Activated CD4-positive, alpha-beta T cell treated with anti-CD3 and anti-CD28 coated beads for 36 hours (primary cell): ENCODE data around the gene PCSK2. TPM values are rescaled to one million over a fixed set of nuclear protein-coding genes. Genes with fewer than 3 reads are reported as not detected.

Experiments
- ATAC-seq: fragments of 200-7000 bp; cut with Tn5 transposase; one replicate; pipeline ENCODE4 v1.10.0; 2021; ENCODE audit warnings: mild to moderate bottlenecking, moderate library complexity
- CTCF ChIA-PET: fragments of 350-600 bp; sonication (Branson Sonifier 250); formaldehyde crosslinking; loops from one replicate; lab custom pipeline; 2021; ENCODE audit warnings: antibody characterized with exemption; lab: Charles Lee
- POLR2A ChIA-PET: fragments of 350-600 bp; sonication (Branson Sonifier 250); formaldehyde crosslinking; loops from one replicate; lab custom pipeline; 2021; ENCODE audit warnings: antibody characterized with exemption, inconsistent platforms; lab: Charles Lee
- DNase-seq: peaks from one replicate; pipeline ENCODE4 v3.0.0-alpha.2; 2020
- H3K27ac Mint-ChIP-seq: one replicate; pipeline ENCODE4 v1.8.0; 2021; ENCODE audit warnings: mixed read lengths
- H3K27me3 Mint-ChIP-seq: one replicate; pipeline ENCODE4 v1.8.0; 2021; ENCODE audit warnings: mixed read lengths
- H3K36me3 Mint-ChIP-seq: one replicate; pipeline ENCODE4 v1.8.0; 2021; ENCODE audit warnings: low read depth, mixed read lengths
- H3K4me1 Mint-ChIP-seq: one replicate; pipeline ENCODE4 v1.8.0; 2021; ENCODE audit warnings: mixed read lengths
- H3K4me3 Mint-ChIP-seq: one replicate; pipeline ENCODE4 v1.8.0; 2021; ENCODE audit warnings: mild to moderate bottlenecking, moderate library complexity, mixed read lengths
- H3K9me3 Mint-ChIP-seq: one replicate; pipeline ENCODE4 v1.8.0; 2021; ENCODE audit warnings: low read depth, mixed read lengths
- intact Hi-C, 2 experiments: fragments of 100-400 bp; cut with DNase I in 1 of 2; cut with micrococcal nuclease in 1 of 2; formaldehyde crosslinking; loops; one replicate each; pipeline versions ENCODE4 v1.14.2 to v1.15.1; 2022 to 2024; cut with DNase I, micrococcal nuclease
- total RNA-seq, 2 experiments: library from RNA; stranded (reverse); gene quantifications; one replicate each; pipeline ENCODE4 v1.2.3, GENCODE V29; 2021

Gene PCSK2, protein sequence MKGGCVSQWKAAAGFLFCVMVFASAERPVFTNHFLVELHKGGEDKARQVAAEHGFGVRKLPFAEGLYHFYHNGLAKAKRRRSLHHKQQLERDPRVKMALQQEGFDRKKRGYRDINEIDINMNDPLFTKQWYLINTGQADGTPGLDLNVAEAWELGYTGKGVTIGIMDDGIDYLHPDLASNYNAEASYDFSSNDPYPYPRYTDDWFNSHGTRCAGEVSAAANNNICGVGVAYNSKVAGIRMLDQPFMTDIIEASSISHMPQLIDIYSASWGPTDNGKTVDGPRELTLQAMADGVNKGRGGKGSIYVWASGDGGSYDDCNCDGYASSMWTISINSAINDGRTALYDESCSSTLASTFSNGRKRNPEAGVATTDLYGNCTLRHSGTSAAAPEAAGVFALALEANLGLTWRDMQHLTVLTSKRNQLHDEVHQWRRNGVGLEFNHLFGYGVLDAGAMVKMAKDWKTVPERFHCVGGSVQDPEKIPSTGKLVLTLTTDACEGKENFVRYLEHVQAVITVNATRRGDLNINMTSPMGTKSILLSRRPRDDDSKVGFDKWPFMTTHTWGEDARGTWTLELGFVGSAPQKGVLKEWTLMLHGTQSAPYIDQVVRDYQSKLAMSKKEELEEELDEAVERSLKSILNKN
- not detected for total RNA-seq

DNA sequence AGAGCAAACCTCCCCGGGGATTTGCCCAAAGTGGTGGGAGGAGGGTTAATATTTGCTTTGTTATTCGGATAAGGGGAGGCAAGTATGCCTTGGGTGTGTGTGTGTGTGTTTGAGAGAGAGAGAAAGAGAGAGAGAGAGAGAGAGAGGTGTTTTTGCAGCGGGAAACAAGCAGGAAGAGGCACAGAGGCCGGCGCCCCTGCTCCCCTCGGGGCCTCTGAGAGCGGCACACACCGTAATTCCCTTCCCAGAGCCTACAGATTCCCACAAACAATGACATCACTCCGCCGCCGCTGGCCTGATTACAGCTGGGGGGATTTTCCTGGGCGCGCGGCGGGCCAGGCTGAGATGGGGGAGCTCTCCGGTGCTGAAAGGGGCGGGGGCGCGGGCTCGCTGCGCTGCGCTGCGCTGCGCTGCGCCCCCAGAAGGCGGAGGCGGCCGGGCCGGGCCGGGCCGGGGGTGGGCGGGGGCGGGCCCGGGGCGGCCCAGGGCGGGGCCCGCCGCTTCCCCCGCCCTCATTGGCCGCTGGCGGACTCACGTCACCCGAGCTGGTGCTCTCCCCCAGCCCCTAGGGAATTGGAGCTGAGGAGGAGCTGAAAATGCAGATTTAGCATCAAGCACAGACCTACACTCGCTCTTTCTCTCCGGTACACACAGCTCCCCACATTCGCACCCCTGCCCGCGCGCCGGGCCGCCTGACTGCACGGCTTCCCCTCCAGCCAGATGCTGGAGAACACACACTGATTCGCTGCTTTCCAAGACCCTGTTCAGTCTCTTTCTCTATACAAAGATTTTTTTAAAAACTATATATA lies at the start of gene PCSK2:
Gene PCSK2, plus strand, starts transcription at position 631 of the 809 bp plus-strand sequence. CDS start 266 bp downstream, outside the sequence.
- POLR2A ChIA-PET, result no interaction called here
- no peak within 1 kb of the TSS for H3K27ac Mint-ChIP-seq
- intact Hi-C loops, result no loop called here

DNA sequence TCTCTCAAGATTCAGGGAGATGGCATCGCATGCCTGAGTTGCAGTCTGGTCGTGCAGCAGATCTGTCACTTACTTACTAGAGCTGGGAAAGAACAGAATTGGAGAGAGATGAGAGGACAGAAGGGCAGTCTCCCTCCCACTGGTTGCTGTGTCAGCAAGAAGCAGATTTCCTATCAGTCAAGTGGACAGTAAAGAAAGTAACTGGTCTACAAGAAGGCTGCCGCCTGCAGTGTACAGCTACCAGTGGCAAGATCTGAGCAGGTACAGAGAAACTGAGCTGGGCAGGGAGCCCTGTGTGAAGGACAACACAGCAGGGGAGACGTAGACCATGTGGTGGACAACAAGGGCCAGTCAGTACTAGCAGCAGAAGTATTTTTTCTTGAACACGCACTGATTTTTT lies 49.5 kb upstream of the PCSK2 start:
- Mint-ChIP-seq H3K36me3 (no peaks in the 10 kb centered on the region), H3K4me3 (no peak overlapping the region), H3K27me3 (peaks cover 1% of the 10 kb centered on the region), H3K4me1 (no peaks in the 10 kb centered on the region), H3K27ac (no peak overlapping the region), H3K9me3 (peaks cover 4% of the 10 kb centered on the region)
- POLR2A ChIA-PET, result no interaction called here
- CTCF ChIA-PET, result no interaction called here
- no peak for DNase-seq
- intact Hi-C loops, result no loop called here
- ATAC-seq, result no peak

More for the DNA sequence above, at the start of gene PCSK2:
- no peaks in the 10 kb centered on the region for H3K36me3 Mint-ChIP-seq
- CTCF ChIA-PET, result interaction anchor here (0.7 to 1.1 kb wide), 2 partner anchors 204 to 534 kb away, joined by 3 to 4 read pairs; no protein-coding TSS in a partner anchor
- no peaks in the 10 kb centered on the region for H3K9me3 Mint-ChIP-seq
- peaks cover 3% of the 10 kb centered on the region for H3K4me1 Mint-ChIP-seq
- DNase-seq (peak; percentile 15), ATAC-seq (no peak)
- H3K4me3 Mint-ChIP-seq, result no peak within 1 kb of the TSS
- peaks cover 54% of the 10 kb centered on the region for H3K27me3 Mint-ChIP-seq

DNA sequence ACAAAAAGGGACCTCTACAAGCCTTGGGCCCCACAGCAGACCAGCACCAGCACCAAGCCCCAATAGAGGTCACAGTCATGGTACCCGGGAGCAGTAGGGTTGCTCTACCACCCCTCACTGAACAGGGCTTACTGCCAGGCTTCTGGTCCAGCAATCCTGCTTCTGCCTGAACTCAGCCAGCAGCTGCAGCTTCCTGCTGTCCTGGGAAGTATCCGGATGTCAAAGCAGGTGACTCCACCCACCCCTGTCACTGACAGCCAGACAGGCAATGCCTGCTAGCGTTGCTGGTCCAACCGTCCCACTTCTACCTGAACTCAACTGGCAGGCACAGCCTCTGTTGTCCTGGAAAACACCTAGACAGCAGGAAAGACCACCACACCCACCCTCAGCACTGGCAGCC lies 47.0 kb upstream of the PCSK2 start:
- Mint-ChIP-seq H3K27ac (no peak overlapping the region), H3K4me1 (no peaks in the 10 kb centered on the region), H3K9me3 (peaks cover 19% of the 10 kb centered on the region), H3K27me3 (peaks cover 1% of the 10 kb centered on the region), H3K36me3 (no peaks in the 10 kb centered on the region), H3K4me3 (no peak overlapping the region)
- no peak for DNase-seq
- intact Hi-C loops, result no loop called here
- ChIA-PET CTCF (no interaction called here), POLR2A (no interaction called here)
- ATAC-seq, result no peak

DNA sequence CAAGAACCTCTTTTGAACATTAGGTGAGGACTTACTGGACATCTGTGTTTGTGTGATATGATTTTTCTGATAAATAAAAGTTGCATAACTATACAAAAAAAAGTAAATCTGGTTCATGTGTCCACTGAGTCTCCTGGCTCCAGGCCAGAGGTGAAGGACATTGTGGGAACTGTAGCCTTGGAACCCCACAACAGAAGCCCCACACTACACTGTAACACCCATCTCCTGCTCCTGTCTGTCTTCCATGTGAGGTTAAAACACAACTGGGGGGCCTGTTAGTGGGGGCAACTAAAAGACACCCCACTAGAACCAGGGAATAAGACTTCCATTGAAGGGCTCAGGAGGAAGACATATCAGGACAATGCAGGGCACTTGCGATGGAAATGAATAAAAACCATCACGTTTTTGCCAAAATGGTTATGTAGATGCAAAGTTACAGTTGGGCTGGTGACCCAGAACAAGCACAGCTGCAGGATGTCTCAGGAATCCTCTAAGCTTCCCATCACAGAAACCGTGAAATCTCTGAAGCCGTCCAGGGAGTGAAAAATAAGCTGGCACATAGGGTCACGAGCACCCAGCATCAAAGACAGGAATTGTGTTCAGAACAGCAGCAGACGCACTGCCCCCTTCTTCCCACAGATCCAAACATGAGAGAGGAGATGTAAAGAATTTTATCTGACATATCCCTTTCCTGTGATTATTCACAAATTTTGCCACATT lies 36.7 kb upstream of the PCSK2 start:
- CTCF ChIA-PET, result no interaction called here
- no peak for ATAC-seq
- no peak overlapping the region for H3K27ac Mint-ChIP-seq
- intact Hi-C loops, result no loop called here
- POLR2A ChIA-PET, result no interaction called here
- H3K9me3 Mint-ChIP-seq, result peaks cover 8% of the 10 kb centered on the region
- no peak for DNase-seq
- no peaks in the 10 kb centered on the region for H3K36me3 Mint-ChIP-seq
- H3K4me3 Mint-ChIP-seq, result no peak overlapping the region
- H3K27me3 Mint-ChIP-seq, result no peaks in the 10 kb centered on the region
- no peaks in the 10 kb centered on the region for H3K4me1 Mint-ChIP-seq

DNA sequence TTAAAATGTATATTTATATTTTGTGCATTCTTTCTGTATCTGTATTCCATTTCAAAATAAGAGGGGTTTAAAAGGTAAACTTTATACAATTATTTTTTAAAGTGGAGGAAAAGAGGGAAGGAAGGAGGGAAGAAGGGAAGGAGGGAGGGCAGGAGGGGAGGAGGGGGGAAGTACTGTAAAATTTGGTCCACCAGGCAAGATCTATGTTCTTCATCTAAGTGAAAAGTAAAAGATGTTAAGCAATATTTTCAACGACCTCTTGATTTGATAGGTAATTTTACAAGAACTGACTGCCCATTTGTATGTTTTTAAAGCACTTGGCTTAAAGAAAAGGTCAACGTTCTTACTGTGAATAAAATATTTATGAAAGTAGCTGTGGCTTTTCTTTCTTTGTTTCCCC lies 29.8 kb upstream of the PCSK2 start:
- Mint-ChIP-seq H3K36me3 (no peaks in the 10 kb centered on the region), H3K27me3 (peaks cover 6% of the 10 kb centered on the region), H3K4me1 (no peaks in the 10 kb centered on the region), H3K4me3 (no peak overlapping the region), H3K9me3 (no peaks in the 10 kb centered on the region), H3K27ac (no peak overlapping the region)
- ChIA-PET CTCF (no interaction called here), POLR2A (no interaction called here)
- no peak for DNase-seq
- ATAC-seq, result no peak
- intact Hi-C loops, result no loop called here

DNA sequence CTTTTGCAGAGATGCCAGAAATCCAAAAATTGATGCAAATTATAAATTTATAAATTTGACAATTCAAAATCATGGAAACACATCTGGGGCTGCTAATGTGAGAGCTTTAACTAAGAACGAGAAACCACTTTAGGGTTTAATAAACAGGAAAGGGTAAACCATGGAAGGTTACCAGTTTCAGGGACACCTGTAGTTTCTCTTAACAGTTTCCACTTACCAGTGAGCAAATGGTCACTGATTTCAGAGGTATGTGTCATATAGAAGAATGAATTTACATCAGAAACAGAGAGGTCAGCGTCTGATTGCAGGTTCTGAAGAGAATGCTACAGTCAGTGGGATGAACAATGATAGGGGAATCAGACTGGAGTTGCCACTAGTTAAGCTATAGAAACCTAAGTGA lies 24.8 kb upstream of the PCSK2 start:
- no peaks in the 10 kb centered on the region for H3K4me1 Mint-ChIP-seq
- CTCF ChIA-PET, result no interaction called here

DNA sequence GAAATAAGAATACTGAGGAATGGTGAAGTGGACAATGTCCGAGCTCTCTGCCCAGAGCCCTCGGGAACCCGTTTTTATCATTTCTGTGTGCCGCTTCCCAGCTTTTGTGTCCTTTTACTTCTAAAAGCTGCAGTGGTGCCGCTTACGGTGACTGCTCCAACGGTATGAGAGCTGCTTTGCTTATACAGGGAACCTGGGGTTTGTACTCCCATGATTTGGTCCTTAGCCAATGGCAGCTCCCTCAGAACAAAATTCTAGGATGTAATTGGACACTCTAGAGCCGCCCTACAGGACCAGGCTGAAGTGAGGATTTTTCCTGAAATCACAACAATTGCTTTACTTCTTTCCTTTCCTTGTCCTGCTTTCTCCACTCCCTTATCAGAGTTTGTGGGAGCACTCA lies 24.2 kb upstream of the PCSK2 start:
- Mint-ChIP-seq H3K27me3 (peaks cover 8% of the 10 kb centered on the region), H3K9me3 (no peaks in the 10 kb centered on the region), H3K36me3 (no peaks in the 10 kb centered on the region), H3K4me3 (no peak overlapping the region), H3K4me1 (no peaks in the 10 kb centered on the region), H3K27ac (no peak overlapping the region)
- POLR2A ChIA-PET, result no interaction called here
- intact Hi-C loops, result no loop called here
- CTCF ChIA-PET, result no interaction called here
- DNase-seq (no peak), ATAC-seq (no peak)

More for the DNA sequence above, 24.8 kb upstream of the PCSK2 start:
- no peak overlapping the region for H3K27ac Mint-ChIP-seq
- no peak overlapping the region for H3K4me3 Mint-ChIP-seq
- H3K36me3 Mint-ChIP-seq, result no peaks in the 10 kb centered on the region
- no peak for DNase-seq
- intact Hi-C loops, result no loop called here
- peaks cover 8% of the 10 kb centered on the region for H3K27me3 Mint-ChIP-seq
- H3K9me3 Mint-ChIP-seq, result no peaks in the 10 kb centered on the region
- POLR2A ChIA-PET, result no interaction called here
- no peak for ATAC-seq

DNA sequence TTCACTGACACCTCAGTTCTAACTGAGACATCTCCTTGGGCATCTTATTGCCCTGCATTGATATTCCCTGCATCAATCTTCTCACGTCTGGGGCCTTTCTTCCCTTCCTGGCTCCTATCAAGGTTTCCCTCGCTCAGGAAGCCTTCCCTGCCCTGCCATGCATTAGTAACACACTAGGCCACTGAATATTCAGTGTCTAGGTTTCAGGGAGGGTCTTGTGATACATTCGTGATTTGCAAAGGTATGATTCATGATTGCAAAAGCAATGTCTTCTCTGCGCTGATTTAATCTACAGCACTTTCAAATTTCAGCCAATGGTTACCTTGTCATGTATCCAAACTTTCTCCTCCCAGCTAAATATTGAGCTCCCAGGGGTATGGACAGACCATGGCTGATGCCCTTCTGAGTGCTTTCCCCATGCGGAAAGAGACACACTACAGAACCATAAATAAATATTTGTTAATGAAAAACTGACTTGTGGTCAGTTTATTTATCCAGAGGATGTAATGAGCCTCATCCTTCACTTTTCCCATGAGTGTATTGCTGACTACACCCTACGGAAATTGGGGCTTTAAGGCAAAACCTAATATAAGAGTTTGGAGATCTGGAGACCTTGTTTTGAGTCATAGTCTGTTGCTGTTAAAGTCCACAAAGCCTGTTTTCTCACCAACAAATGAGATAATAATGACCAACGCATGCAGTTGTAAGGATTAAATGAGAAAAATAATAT lies 21.6 kb upstream of the PCSK2 start:
- Mint-ChIP-seq H3K27ac (no peak overlapping the region), H3K36me3 (no peaks in the 10 kb centered on the region), H3K4me3 (no peak overlapping the region), H3K4me1 (no peaks in the 10 kb centered on the region), H3K9me3 (peaks cover 3% of the 10 kb centered on the region), H3K27me3 (peaks cover 6% of the 10 kb centered on the region)
- ChIA-PET CTCF (no interaction called here), POLR2A (no interaction called here)
- DNase-seq (no peak), ATAC-seq (no peak)
- intact Hi-C loops, result no loop called here

DNA sequence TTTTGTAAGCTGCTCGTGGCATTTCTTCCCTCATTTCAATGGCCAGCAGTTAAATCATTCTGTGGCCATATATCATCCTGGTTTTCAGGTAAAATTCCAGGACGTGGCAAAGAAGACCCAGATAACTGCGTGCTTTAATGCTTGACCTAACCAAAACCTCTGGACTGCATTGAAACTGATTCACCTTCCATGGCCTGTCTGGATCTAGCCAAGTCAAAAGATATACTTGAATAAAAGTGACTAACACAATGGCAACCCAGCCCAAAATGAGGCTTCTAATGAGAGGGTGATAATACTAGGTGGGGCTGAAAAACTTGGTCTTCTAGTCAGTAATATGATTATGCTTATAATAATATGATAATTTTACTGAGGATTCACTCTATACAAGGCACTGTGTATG lies 16.5 kb upstream of the PCSK2 start:
- no peaks in the 10 kb centered on the region for H3K36me3 Mint-ChIP-seq
- DNase-seq, result no peak
- ChIA-PET POLR2A (no interaction called here), CTCF (no interaction called here)
- H3K27me3 Mint-ChIP-seq, result no peaks in the 10 kb centered on the region
- H3K9me3 Mint-ChIP-seq, result peaks cover 3% of the 10 kb centered on the region
- intact Hi-C loops, result no loop called here
- H3K27ac Mint-ChIP-seq, result no peak overlapping the region
- H3K4me3 Mint-ChIP-seq, result no peak overlapping the region
- no peaks in the 10 kb centered on the region for H3K4me1 Mint-ChIP-seq
- ATAC-seq, result no peak

DNA sequence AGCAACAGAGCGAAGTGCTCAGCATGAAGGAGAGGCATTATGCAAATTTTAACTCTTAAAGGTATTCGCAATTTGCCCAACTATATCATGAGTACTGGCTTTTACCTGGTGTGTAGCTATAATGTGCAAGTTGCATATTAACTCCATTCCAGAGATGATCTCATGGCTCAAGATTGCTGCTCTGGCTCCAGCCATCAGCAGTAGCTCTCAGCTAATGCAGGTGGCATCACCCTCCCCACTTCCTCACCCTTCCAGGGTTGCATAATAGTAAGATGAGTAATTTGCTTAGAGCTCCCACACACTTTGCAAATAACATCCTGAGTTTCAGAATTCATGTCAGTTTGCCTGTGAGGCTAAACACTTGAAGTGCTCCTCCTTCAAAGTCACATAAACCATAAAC lies 15.9 kb upstream of the PCSK2 start:
- ATAC-seq, result no peak
- intact Hi-C loops, result no loop called here
- no peaks in the 10 kb centered on the region for H3K4me1 Mint-ChIP-seq
- CTCF ChIA-PET, result interaction anchor here (1.2 kb wide), 1 partner anchor 15 kb away, joined by 3 read pairs; no protein-coding TSS in a partner anchor
- H3K9me3 Mint-ChIP-seq, result peaks cover 3% of the 10 kb centered on the region
- POLR2A ChIA-PET, result no interaction called here
- no peak overlapping the region for H3K4me3 Mint-ChIP-seq
- no peak overlapping the region for H3K27ac Mint-ChIP-seq
- no peaks in the 10 kb centered on the region for H3K36me3 Mint-ChIP-seq
- no peak for DNase-seq
- H3K27me3 Mint-ChIP-seq, result no peaks in the 10 kb centered on the region

DNA sequence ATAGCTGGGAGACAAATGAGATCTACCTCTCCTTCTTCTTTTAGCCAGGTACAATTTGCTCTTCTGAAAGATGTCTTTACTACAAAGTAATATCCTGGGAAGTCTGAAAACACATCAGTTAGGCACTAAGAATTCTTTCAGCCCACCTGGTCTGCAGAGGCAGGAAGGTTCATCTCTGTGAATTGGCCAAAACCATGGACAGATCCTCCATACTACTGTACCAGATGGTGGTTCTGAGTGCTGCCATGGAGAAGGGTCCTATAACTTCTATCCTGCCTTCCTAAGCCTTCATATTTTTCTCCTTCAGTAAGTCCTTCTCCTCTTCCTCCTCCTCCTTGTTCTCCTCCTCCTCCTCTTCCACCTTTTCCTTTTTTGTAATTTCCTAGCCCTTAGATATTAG lies 11.7 kb upstream of the PCSK2 start:
- ATAC-seq (no peak), DNase-seq (no peak)
- ChIA-PET POLR2A (no interaction called here), CTCF (no interaction called here)
- Mint-ChIP-seq H3K27me3 (no peaks in the 10 kb centered on the region), H3K4me3 (no peak overlapping the region), H3K36me3 (no peaks in the 10 kb centered on the region), H3K4me1 (no peaks in the 10 kb centered on the region), H3K9me3 (no peaks in the 10 kb centered on the region), H3K27ac (no peak overlapping the region)
- intact Hi-C loops, result no loop called here
